Measurements from ENCODE around the gene GOLGA7B.

Gene GOLGA7B

GRCh38 chr10:97869091-97870042 is 19.7 kb downstream of the GOLGA7B start:
- peak; percentile 70 for DNase-seq

- no peak for DNase-seq
These were observed 21.3 kb downstream of the GOLGA7B start for GRCh38 chr10:97870990-97871389.

GRCh38 chr10:97873569-97873968 is 23.9 kb downstream of the GOLGA7B start:
- DNase-seq: no peak

GRCh38 chr10:97874332-97874731 is 24.7 kb downstream of the GOLGA7B start:
- DNase-seq: no peak

- no peak for DNase-seq
These were observed 25.7 kb downstream of the GOLGA7B start for GRCh38 chr10:97875391-97875790.

- no peak for DNase-seq
These were observed 26.8 kb downstream of the GOLGA7B start for GRCh38 chr10:97876402-97876801.

GRCh38 chr10:97879241-97879640 is 29.6 kb downstream of the GOLGA7B start:
- no peak for DNase-seq

GRCh38 chr10:97880109-97880508 is 30.5 kb downstream of the GOLGA7B start:
- DNase-seq: no peak

- DNase-seq: no peak
These were observed 32.8 kb downstream of the GOLGA7B start for GRCh38 chr10:97882142-97883091.

GRCh38 chr10:97883092-97883485 is 33.4 kb downstream of the GOLGA7B start:
- DNase-seq: no peak

GRCh38 chr10:97886286-97886685 is 36.6 kb downstream of the GOLGA7B start:
- DNase-seq: no peak

GRCh38 chr10:97887399-97887798 is 37.8 kb downstream of the GOLGA7B start:
- DNase-seq: no peak

- DNase-seq: no peak
These were observed 38.5 kb downstream of the GOLGA7B start for GRCh38 chr10:97888134-97888533.

GRCh38 chr10:97888641-97889262 is 39.1 kb downstream of the GOLGA7B start:
- DNase-seq: peak; percentile 43

- peak; percentile 78 for DNase-seq
These were observed 40.0 kb downstream of the GOLGA7B start for GRCh38 chr10:97889461-97890265.

- DNase-seq: no peak
These were observed 42.0 kb downstream of the GOLGA7B start for GRCh38 chr10:97891497-97892167.

- no peak for DNase-seq
These were observed 42.9 kb downstream of the GOLGA7B start for GRCh38 chr10:97892506-97892905.

GRCh38 chr10:97892939-97893338 is 43.3 kb downstream of the GOLGA7B start:
- no peak for DNase-seq

GRCh38 chr10:97894092-97894491 is 44.4 kb downstream of the GOLGA7B start:
- DNase-seq: no peak

GRCh38 chr10:97895084-97895483 is 45.4 kb downstream of the GOLGA7B start:
- DNase-seq: no peak

- DNase-seq: no peak
These were observed 46.3 kb downstream of the GOLGA7B start for GRCh38 chr10:97895915-97896314.

All from fibroblast of skin of abdomen (primary cell).